ENCODE measurements around the gene ROPN1B. TPM values are rescaled to one million over a fixed set of nuclear protein-coding genes. Genes with fewer than 3 reads are reported as not detected.
"Not testable (repeated sequence)": the region's sequence is repeated elsewhere in the genome, so short reads cannot be mapped to it uniquely, and the experiment has no call there.

Gene ROPN1B
- total RNA-seq, 1 donor from 2014 or later = not detected

DNA sequence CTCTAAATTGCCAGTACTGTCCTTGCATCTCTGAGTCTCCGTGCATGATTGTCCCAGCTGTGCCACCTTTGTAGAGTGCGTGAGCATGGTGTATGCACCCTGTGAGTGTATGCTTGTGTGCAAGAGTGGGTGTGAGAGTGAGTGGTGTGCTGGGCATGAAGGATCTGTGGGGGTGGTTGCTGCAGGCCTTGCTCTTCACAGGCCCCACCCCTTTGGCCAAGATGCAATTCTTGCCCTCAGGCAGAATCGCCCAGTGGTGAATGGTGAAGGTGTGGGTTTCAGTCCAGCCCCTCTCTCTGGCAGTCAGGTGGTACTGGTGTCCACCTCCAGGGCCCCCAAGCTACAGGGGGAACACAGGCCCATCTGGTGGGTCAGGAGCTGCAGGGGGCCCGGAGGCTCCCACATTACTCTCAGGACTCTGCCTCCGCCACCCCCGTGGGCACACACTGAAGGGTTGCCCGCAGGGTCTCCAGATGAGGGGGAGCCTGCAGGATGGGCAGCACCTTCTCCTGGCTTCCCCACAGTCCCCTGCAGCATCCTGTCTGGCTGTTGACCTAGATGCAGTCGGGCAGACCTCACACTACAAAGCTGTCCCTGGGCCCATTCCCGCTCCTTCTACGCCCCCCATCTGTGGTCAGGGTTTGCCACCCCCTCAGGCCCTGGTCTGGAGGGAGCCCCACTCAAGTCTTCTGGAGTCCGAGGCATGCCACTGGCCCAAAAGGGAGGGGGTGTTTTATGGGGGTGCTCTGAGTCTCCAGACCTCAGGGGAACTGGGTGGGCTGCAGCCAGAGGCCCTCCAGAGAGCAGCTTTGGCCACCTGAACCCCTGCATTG is 8.3 kb upstream of the ROPN1B start:
- TF ChIP-seq, protein P1, sequence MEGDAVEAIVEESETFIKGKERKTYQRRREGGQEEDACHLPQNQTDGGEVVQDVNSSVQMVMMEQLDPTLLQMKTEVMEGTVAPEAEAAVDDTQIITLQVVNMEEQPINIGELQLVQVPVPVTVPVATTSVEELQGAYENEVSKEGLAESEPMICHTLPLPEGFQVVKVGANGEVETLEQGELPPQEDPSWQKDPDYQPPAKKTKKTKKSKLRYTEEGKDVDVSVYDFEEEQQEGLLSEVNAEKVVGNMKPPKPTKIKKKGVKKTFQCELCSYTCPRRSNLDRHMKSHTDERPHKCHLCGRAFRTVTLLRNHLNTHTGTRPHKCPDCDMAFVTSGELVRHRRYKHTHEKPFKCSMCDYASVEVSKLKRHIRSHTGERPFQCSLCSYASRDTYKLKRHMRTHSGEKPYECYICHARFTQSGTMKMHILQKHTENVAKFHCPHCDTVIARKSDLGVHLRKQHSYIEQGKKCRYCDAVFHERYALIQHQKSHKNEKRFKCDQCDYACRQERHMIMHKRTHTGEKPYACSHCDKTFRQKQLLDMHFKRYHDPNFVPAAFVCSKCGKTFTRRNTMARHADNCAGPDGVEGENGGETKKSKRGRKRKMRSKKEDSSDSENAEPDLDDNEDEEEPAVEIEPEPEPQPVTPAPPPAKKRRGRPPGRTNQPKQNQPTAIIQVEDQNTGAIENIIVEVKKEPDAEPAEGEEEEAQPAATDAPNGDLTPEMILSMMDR (IDR thresholded peaks at IDR 0.05; ENCODE audit: partially characterized antibody, unreplicated experiment) = no peak
- Mint-ChIP-seq H3K4me1 (ENCODE audit: low read depth, unreplicated experiment) (no peaks in the 10 kb centered on the region), H3K9me3 (ENCODE audit: unreplicated experiment) (peaks cover 3% of the 10 kb centered on the region), H3K27ac (ENCODE audit: unreplicated experiment) (no peak overlapping the region), H3K27me3 (ENCODE audit: unreplicated experiment) (peaks cover 9% of the 10 kb centered on the region), H3K4me3 (ENCODE audit: unreplicated experiment) (no peak overlapping the region), H3K36me3 (ENCODE audit: unreplicated experiment) (peaks cover 9% of the 10 kb centered on the region)
- no peak for DNase-seq

DNA sequence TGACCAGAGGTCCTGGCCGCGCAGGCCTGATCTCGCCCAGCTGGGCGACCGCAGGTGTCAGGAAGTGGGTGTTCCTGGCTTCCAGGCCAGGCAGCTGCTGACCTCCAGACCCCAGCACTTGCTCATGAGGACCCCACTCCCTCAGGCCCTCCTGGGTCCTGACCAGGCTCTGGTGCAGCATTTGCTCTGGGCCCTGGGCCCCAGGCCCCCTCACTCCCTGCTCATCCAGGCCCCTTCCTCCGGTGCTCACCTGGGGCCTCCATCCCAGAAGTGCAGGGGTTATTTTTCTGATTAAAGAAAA is 7.7 kb upstream of the ROPN1B start:
- peaks cover 9% of the 10 kb centered on the region for H3K27me3 Mint-ChIP-seq (ENCODE audit: unreplicated experiment)
- no peak overlapping the region for H3K4me3 Mint-ChIP-seq (ENCODE audit: unreplicated experiment)
- H3K36me3 Mint-ChIP-seq (ENCODE audit: unreplicated experiment) = peaks cover 9% of the 10 kb centered on the region
- no peak overlapping the region for H3K27ac Mint-ChIP-seq (ENCODE audit: unreplicated experiment)
- no peak for DNase-seq
- H3K9me3 Mint-ChIP-seq (ENCODE audit: unreplicated experiment) = peaks cover 3% of the 10 kb centered on the region
- TF ChIP-seq, protein P1 (IDR thresholded peaks at IDR 0.05; ENCODE audit: partially characterized antibody, unreplicated experiment) = no peak
- no peaks in the 10 kb centered on the region for H3K4me1 Mint-ChIP-seq (ENCODE audit: low read depth, unreplicated experiment)

- not testable (repeated sequence) for H3K4me3 Mint-ChIP-seq (ENCODE audit: unreplicated experiment); H3K4me1 Mint-ChIP-seq (ENCODE audit: low read depth, unreplicated experiment); H3K36me3 Mint-ChIP-seq (ENCODE audit: unreplicated experiment); DNase-seq; H3K27ac Mint-ChIP-seq (ENCODE audit: unreplicated experiment); H3K27me3 Mint-ChIP-seq (ENCODE audit: unreplicated experiment); H3K9me3 Mint-ChIP-seq (ENCODE audit: unreplicated experiment)
Measured at GRCh38 chr3:125963834-125964233, 5.1 kb upstream of the ROPN1B start.

GRCh38 chr3:125965505-125965904 is 3.5 kb upstream of the ROPN1B start:
- TF ChIP-seq, protein P1 (IDR thresholded peaks at IDR 0.05; ENCODE audit: partially characterized antibody, unreplicated experiment) = no peak
- DNase-seq = no peak
- H3K9me3 Mint-ChIP-seq (ENCODE audit: unreplicated experiment) = no peaks in the 10 kb centered on the region
- H3K4me3 Mint-ChIP-seq (ENCODE audit: unreplicated experiment) = no peak overlapping the region
- H3K36me3 Mint-ChIP-seq (ENCODE audit: unreplicated experiment) = peaks cover 3% of the 10 kb centered on the region
- H3K27me3 Mint-ChIP-seq (ENCODE audit: unreplicated experiment) = no peaks in the 10 kb centered on the region
- no peak overlapping the region for H3K27ac Mint-ChIP-seq (ENCODE audit: unreplicated experiment)
- H3K4me1 Mint-ChIP-seq (ENCODE audit: low read depth, unreplicated experiment) = no peaks in the 10 kb centered on the region

DNA sequence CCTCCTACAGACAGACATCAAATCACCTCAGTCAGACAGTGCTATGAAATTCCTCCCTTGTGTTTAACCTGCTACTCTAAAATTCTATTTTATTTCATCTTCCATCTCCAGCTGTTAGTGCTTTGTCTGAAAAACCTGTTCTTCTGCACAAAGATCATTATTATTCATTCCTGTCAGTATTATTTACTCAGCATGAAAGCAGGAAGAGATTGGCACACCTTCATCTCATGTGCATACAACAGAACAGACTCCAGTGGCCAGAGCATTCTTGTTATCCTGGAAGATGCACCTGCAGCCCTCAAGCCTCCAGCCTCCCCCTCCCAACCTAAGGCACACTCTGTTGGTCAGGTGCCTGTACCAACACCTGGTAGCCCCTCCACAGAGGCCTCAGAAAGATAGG is 1.8 kb upstream of the ROPN1B start:
- TF ChIP-seq, protein P1 (IDR thresholded peaks at IDR 0.05; ENCODE audit: partially characterized antibody, unreplicated experiment) = no peak
- Mint-ChIP-seq H3K27ac (ENCODE audit: unreplicated experiment) (no peak overlapping the region), H3K9me3 (ENCODE audit: unreplicated experiment) (no peaks in the 10 kb centered on the region), H3K36me3 (ENCODE audit: unreplicated experiment) (peaks cover 3% of the 10 kb centered on the region), H3K27me3 (ENCODE audit: unreplicated experiment) (no peaks in the 10 kb centered on the region), H3K4me1 (ENCODE audit: low read depth, unreplicated experiment) (no peaks in the 10 kb centered on the region), H3K4me3 (ENCODE audit: unreplicated experiment) (no peak overlapping the region)
- no peak for DNase-seq

- not testable (repeated sequence) for H3K27ac Mint-ChIP-seq (ENCODE audit: unreplicated experiment); DNase-seq; H3K27me3 Mint-ChIP-seq (ENCODE audit: unreplicated experiment); H3K36me3 Mint-ChIP-seq (ENCODE audit: unreplicated experiment); H3K4me3 Mint-ChIP-seq (ENCODE audit: unreplicated experiment); H3K9me3 Mint-ChIP-seq (ENCODE audit: unreplicated experiment); H3K4me1 Mint-ChIP-seq (ENCODE audit: low read depth, unreplicated experiment)
Measured at GRCh38 chr3:125968121-125968520, 857 bp upstream of the ROPN1B start.

Data from glutamatergic neuron (in vitro differentiated cells).